Stimulated activated CD4-positive, alpha-beta T cell treated with anti-CD3 and anti-CD28 coated beads, Interleukin-2, amount 100 ng/mL, for 48 hours (primary cell): ENCODE results near the gene ITGB2.

ENCODE experiments used
- DNase-seq, 2 donors: peaks; one replicate each; pipeline ENCODE4 v3.0.0-alpha.2; 2020

ITGB2 gene

DNA sequence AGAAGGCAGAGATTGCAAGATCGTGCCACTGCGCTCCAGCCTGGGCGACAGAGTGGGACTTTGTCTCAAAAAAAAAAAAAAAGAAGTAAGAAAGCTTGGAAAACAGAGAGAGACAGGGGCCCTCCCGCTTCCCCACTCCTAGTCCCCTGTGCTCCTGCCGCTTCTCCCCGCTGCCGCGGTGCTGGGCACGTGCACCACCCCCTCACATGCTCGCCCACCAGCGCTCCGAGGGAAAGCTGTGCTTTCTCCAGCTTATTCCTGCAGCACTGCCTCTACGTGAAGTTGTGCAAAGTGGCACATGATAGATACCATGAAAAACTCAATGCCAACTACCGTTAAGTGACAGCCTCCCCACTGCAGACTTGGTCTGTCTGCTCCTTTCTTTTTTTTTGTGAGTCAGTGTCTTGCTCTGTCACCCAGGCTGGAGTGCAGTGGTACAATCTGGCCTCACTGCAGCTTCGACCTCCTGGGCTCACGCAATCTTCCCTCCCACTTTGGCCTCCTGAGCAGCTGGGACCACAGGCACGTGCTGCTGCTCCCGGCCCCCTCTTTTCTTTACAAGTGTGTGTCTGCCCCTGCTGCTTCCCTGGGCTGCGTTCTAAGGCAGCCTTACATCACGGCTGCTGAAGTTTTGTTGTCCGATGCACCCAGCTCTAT is 34.6 kb upstream of the ITGB2 start:
- no peak for DNase-seq

DNA sequence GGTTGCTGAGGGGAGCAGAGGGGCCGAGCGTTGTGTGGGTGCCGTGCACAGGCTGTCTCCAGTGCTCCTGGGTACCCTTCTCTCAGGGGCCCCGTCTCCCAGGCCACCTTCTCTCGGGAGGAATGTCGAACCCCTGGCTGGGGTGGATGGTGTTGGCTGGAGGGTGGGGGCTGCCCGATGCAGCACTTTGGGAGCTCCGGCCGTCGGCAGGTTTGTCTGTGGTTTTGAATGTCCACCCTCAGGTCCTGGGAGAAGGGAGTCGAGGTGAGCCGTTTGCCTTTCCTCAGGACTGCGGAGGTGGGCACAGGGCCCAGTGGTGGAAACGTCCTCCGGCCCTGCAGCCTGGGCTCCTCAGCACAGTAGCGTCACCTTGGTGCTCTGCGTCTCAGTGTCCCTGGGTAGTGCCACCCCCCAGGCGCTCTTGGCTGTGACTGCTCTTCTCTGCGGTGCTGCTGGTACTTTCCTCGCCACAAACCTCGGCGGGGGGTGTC is 33.6 kb upstream of the ITGB2 start:
- DNase-seq = no peak

DNA sequence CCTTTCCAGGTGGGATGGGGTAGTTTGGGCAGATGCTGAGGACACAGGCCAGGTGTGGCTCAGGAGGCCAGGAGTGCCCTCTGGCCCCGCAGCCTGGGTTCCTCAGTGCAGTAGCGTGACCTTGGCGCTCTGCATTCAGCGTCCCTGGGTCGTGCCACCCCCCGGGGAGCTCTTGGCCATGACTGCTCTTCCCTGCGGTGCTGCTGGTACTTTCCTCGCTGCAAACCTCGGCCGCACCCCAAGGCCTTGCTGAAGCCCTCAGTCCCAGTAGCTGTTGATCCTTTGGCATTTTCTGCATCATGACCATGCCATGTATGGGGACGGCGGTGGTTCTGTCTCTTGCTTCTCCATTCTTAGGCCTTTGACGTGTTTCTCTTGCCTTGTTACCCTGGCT is 32.9 kb upstream of the ITGB2 start:
- no peak for DNase-seq

DNA sequence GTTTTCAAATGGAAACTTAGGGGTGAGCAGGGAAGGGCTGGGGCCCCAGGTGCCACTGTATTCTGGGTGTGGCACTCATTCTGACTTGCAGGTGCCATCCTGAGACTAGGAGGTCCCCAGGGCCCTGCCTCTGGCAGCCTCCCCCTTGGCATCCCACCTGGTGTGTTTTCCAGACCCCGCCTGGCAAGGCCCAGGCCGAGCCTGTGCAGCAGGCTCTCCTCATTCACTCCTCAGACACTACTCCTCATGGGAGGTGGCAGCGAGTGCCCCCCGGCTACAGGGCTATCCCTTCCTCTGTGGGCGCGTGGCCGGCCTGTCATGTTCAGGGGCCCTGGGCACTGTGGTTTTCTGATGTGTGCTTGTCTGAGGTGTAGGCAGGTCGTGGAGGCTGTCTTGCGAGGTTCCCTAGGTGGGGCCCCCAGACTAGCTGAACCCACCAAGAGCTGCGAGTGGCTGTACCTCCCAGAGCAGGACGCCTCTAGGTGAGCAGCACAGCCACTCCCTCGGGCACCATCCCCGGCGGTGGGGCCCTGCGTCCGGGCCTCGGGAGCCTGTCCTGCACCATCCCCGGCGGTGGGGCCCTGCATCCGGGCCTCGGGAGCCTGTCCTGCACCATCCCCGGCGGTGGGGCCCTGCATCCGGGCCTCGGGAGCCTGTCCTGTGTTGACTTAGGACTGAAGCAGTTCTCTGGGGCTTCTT is 32.4 kb upstream of the ITGB2 start:
- DNase-seq = no peak

DNA sequence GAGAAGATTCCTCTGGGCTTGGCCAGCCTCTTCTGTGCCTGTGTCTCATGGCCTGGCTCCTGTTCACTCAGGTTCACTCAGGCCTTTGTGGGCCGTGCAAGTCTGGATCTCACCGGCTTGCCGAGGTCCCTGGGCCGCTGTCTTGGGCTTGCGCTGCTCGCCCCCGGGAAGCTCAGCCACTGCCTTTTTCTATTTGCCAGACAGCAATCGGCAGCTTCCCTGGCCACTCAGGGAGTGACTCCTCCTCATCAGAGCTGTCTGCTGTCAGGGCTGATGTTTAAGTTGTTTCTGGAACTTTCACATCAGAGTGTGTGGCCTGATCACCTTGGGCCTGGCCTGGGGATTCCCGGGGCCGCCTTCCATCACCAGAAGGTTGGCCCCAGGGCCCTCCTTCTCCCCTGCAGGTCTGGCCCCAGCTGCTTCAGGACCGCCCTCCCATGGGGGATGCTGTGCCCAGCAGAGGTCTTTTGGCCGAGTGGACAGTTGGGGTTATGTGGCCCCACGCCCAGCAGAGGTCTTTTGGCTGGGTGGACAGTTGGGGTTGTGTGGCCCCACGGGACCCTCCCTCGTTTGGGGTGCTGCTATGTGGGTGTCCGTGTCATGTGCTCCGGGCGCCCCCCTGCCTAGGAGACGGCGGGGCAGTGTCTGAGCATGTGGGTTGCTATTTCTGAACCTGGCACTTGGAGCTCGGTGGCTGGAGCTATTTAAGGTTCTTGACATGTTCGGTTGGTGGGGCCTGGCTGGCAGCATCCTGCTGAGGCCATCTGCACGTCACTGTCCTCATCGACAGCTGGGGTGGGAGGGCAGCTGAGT is 31.6 kb upstream of the ITGB2 start:
- DNase-seq = no peak

DNA sequence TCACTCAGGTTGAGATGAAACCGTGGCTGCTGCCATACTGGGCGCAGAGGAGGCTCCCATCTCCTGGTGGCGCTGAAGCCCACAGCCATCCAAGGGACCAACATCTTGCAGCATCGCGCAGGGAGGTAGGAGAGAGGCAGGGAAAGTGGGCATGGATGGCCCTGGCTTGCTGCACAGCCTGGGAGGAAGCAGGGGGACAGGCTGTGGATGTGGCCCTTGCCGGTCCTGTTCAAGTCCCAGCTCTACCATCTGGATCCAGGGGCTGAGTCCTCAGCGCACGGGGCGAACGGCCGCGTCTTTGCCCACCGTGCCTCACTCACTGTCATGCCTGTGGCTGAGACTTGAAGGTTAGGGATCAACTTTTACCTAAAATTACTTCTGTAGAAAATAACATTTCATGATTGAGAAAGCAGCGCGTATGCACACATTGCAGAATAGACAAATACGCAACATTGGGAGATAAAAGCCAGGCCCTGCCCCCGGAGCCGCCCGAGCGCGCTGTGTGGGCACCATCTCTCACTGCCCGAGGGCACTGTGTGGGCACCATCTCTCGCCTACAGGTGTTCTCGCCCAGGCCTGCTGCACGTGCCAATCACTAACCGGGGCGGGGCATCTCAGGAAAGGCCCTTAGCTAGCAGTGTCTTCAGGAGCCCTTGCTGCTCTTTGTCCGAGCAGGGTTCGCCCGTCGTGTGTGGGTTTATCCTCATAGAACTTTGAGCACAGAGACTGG is 30.7 kb upstream of the ITGB2 start:
- DNase-seq = no peak

DNA sequence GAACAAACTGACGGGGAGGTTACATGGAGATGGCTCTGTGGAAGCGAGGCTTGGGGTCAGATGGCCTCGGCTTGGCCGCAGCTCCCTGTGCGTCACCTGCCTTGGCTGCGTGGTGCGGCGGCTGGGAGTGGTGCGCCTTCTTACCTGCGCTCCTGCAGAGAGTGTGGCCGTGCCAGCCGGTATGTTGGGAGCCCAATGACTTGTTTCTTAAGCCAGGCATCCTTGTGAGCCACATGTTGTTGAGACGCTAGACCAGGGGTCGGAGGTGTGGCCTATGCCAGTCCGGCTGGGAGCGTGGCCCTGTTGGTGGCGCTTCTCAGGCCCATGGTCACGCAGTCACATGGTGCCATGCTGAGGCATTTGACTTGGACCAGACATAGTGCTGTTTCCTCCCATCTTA is 29.7 kb upstream of the ITGB2 start:
- DNase-seq = no peak

DNA sequence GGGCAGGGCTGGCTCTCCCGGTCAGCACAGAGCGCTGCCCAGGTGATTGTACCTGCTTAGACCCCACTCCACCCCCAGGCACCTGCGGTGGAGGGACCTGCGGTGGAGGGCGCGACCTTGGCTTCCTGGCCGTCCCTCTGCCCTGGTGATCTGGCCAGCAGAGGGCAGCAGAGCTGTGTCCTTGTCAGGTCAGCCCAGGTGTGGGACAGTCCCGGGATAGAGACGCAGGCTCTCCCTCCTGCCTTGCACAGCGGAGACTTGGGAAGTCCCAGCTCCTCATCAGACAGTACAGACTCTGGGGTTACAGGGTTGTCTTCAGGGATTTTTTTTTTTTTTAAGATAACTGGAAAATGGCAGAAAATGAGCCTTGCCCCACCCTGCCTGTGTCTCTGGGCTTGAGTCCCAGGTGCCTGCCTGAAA is 29.1 kb upstream of the ITGB2 start:
- peak; percentile 85 for DNase-seq

DNA sequence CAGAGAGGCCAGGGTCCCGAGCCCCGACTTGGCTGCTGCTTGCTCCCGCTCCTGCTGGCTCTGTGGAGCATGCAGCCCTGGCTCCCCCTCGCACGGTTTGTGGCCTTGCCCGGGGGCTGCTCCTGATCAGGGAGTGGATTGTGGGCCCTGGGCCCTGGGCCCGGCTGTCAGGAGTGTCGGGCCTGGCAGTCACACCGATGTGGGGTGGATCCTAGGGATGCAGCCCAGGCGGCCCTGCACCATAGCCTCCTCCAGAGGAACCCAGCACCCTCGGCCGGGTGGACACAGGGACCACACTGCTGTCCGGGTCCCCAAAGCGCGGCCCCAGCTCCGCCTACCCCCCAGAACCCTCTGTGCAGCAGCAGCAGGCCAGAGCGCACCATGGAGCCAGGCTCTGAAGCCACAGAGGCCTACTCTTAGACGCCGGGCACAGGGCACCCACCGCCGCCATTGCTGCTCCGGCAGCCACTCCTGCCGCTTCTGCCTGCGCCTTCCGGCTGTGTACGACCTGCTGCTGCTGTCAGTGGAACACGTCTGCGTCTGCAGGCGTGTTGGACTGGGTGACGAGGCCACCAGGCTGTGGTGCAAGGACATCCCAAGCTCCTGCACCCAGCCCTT is 28.6 kb upstream of the ITGB2 start:
- DNase-seq = no peak

DNA sequence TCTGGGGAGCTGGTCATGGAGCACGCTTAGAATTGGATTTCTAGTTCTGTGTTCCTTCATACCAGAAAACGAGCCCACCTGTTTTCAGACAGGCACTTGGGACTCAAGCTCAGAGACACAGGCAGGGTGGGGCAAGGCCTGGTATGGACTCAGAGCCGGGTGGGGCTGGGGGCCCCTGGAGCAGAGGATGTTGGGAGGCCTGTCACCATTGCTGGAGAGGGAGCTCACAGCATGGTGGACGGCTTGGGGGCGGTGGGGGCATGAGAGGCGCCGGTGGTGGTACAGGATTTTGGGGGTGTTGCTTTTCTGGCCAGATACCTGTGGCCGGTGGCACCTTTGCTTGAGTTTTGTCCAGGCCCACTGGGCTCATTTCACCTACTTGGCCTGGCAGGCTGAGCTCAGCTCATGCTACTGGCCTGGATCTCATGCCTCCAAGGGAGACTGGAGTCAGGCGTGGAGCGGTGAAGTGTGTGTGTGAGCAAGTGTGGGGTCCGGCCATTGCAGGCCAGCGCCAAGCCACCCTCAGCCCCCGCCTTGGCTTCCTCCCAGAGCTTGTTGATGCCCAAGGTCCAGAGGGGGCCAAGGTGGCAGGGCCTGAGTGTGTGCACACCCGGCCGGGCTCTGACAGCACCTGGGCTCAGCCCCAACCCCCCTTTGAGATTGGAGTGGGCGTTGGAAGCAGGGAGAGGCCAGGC is 27.9 kb upstream of the ITGB2 start:
- DNase-seq = no peak

DNA sequence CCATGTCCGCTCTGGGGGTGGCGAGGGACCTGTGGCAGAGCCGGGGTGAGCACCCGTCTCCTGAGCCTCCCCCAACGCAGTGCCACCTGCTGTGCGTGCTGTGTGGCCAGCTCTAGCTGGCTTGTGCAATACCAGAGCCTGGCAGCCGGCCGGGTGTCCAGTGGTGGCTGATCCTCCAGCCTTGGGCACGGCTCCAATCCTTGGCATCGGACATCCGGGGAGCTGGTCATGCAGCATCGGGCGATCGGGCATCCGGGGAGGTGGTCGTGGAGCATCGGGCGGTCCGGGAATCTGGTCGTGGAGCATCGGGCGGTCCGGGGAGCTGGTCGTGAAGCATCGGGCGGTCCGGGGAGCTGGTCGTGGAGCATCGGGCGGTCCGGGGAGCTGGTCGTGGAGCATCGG is 27.2 kb upstream of the ITGB2 start:
- no peak for DNase-seq

DNA sequence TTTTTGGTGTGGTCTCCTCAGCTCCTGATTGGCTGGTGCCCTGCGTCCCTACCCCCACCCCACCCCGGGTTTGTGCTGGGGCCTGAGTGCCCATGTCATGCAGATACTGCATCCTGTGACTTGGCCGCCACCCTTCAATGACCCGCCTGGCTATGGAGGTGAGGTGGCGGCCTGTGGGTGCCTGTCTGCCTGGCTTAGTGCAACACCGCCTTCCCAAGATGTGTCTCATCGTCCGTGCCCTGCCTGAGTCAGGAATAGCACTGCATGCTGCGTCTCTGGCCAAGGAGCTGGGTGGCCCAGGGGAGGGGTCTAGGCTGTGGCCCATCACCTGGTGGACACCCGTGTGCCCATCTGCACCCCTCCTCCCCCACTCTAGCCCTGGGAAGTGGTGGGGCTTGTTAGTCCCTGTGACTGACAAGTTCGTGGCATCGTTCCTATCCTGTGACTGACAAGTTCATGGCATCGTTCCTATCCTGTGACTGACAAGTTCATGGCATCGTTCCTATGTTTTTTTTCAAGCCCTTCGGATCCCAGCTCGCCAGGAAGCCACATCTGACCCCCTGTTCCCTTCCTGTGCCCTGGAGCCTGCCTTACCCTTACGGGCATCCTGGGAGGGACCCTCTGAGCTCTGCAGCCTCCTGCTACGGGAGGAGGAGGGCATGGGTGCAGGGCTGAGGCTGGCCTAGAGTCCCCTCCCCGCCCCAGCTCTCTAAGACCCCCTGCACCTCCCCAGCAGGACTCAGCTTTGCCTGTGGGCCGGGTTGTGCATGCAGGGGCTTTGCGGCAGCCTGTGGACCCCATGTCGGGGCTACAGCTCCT is 26.6 kb upstream of the ITGB2 start:
- DNase-seq = no peak

DNA sequence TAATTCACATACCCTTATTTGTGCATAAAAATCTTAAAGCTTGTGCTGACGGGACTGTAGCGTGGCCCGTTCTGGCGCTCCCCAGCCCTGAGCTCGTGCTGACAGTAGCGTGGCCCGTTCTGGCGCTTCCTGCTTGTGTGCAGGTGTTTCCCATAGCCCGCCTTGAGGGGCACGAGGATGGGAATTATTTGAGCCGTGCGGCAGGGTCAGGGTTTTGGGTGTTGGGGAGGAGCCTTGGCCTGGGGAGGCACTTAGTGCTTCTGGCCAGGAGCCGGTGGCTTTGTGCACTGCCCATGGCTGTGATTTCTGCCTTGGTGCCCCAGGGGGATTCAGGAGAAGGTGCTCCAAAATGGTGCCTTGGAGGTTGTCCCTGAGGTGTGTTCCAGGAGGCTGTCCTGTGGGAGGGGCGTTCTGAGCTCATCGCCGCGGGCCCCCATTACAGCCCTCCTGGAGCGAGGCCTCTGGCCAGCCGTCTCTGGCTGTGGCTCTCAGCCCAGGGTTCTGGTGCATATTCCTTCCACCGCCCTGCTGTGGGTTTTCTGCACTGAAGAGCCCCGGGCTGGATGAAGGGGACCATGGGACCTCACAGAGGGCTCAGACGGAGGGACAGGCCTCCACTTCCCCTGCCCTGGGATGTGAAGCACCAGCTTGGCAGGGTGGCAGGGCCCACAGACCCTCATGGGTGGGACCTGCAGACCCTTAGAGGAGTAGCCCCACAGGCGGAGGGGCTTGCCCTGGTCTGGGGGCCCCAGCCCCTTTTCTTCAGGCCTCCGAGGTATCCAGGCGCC is 25.7 kb upstream of the ITGB2 start:
- no peak for DNase-seq

DNA sequence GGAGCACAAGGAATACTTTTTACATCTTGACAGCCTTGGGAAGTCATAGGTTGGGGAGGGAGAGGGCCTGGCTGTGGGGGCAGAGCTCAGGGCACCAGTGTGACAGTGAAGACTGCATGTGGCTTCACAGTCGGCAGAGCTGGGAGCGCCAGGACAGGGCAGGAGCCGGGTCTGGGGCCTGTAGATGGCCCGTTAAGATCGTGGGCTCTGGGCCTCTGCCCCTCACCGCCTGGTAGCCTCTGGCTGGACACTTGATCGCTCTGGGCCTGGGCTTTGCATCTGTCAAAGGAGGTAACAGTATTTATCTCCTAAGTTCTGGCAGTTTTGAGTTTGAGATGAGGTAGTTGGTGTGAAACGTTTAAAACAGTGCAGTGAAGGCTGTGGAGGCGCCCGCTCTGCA is 23.9 kb upstream of the ITGB2 start:
- no peak for DNase-seq

DNA sequence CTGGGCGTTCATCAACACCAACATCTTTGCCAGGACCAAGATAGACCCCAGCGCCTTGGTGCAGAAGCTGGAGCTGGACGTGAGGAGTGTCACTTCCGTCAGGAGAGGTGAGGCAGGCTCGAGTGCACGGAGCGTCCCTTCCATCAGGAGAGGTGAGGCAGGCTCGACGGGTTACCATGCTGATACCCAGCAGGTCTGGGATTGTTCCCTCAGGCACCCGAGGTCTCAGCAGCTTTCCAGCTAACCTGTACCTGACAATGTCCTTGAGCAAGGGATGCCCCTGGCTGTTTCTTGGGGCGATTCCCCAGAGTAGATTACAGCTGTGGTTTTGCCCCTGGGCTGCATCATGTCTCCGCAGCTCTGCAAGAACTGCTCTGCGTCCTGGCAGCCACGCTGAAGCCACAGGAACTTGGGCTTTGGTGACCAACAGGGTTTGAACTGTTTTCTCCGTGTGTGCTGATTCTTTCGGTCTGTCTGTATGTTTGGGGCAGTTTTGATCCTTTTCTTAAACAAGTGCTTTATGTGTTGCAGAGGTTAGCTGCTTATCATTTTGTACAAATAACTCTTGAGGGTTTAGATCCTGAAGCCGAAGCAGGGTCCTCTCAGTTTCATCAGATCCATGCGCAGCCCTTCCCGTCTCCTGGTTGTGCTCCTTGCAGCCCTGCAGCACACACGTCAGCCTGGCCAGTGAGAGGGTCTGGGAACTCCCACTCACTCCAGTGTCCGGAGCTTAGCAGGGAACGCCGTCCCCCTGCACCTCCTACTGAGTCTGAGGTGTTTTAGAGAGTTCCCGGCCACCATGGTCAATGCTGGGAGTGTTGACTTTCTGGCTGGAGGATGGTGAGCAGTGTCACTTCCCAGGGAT is 23.2 kb upstream of the ITGB2 start:
- no peak for DNase-seq

DNA sequence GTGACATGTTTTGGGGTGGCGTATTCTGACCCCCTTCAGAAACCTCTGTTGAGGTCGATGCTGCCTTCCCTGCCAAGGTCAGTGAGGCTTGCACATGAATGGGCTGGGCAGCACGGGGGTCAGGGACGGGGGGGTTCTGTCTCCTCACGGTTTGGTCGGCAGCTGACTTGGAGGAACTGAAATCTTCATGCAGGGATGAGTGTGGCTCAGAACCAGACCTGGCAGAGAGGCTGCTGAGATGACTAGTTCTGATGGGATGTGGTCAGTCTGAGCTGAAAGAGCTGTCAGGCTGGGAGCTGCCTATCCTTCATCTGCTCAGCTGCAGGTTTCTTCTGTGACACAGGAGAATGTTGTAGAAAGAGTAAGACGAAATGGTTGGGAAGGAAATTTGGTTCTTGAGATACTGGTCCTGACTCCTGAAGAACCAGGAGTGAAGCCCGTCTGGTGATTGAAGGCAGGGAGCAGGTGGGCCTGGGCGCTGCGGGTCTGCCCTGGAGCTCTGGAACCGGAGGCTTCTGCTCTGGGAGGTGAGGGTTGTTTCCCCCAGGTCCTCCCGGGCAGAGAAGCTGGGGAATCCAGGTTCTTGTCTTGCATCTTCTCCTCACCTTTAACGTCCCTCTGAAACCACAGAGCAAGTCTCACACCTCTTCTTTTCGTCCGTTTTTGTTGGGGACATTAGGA is 22.4 kb upstream of the ITGB2 start:
- DNase-seq = no peak

DNA sequence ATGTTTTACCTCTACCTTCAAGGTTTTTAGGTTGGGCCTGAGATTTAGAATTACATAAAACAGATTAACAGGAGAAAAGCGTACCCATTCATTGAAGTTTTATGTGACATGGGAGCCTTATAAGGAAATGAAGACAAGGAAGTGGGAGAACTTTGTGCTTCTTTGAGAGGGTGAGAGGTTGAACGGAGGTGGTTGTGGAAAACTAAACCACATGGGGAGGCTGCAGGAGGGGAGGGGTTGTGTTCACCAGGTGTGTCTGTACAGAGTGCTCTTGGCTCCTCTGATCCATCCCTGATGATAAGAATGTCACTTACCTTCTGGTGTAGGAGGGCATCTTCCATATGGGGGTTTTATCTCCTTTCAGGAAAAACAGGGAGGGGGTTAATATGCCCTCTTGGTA is 21.9 kb upstream of the ITGB2 start:
- DNase-seq = no peak

DNA sequence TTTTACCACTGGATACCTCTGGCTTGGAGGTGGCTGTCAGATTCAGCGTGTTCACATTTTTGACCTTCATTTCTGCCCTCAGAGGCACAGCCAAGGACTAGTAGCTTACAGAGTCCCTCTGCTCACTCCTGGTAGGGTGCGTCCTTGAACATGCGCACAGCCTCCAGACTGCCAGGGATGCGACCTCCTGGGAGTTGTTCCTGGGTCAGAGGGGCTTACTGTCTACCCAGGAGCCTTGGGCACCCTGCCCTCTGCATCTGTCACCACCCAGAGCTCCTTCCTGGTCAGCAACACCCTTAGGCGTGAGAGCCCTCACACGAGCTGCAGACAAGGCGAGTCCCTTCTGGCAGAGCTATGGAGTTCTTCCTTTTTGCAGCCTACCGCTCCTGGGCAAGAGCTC is 20.9 kb upstream of the ITGB2 start:
- DNase-seq = no peak
